GM19397 (cell line): ENCODE results near the gene OR56A1.
"Not testable (repeated sequence)": the region's sequence is repeated elsewhere in the genome, so short reads cannot be mapped to it uniquely, and the experiment has no call there.

Source experiments
- ATAC-seq: cut with Tn5 transposase; IDR thresholded peaks from one replicate; pipeline ENCODE4 v1.9.1; 2021; ENCODE audit warnings: mild to moderate bottlenecking, moderate library complexity; ENCODE audit not compliant: unreplicated experiment

Gene OR56A1, protein sequence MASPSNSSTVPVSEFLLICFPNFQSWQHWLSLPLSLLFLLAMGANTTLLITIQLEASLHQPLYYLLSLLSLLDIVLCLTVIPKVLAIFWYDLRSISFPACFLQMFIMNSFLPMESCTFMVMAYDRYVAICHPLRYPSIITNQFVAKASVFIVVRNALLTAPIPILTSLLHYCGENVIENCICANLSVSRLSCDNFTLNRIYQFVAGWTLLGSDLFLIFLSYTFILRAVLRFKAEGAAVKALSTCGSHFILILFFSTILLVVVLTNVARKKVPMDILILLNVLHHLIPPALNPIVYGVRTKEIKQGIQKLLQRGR

DNA sequence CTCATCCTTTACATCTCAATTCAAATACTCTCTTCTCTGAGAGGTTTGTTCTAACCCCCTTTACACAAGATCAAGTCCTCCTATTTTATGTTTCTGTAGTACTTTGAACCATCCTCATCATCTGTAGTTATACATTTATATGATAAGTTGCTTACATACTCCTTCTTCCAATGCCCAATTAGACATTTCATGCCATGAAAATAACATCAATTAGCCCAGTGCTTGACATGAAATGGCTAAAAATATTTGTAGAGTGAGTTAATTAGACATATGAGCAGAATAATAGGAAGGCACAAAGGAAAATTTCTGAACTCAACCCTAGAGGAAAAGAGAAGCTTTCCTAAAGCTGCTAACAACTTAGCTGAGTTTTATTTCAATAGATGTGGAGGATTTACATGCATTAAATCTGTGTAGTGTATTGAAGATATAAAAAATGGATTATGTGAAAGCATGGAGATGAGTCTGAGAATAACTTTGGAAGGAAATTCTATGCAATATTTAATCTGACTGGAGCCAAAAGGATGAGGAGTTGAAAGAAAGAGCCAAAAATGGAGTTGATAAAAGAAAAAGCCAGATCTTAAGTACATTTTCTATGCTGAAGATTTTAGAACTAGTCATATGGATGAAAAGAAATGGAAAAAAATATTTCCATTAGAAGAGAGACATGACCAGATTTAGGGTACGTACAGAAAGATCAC lies at the start of gene OR56A1:
Gene OR56A1, minus strand, starts transcription at position 51 of the 698 bp plus-strand sequence. CDS start 3,066 bp downstream, outside the sequence.
- ATAC-seq, result no peak

- no peak for ATAC-seq
These were observed 48.9 kb upstream of the OR56A1 start for GRCh38 chr11:6079463-6079862.

DNA sequence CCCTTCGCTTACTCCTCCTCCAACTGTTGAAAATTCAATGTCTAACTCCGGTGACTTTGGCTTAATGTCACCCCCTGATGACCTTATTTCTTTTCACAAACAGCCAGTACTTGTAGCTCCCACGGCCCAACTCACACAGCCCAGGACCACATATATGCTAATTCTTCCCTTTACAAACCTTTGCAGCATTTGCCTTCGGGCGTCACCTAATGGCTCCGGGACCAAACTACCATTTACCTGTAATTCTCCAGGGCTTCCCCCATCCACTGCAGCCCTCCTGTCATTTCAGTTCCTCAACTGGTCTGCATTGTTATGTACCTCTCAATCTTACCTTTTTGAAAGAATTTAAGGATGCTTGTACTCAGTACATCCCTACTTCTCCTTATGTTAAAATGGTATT lies 47.2 kb upstream of the OR56A1 start:
- ATAC-seq, result no peak

GRCh38 chr11:6076443-6076842 lies 45.9 kb upstream of the OR56A1 start:
- ATAC-seq, result not testable (repeated sequence)

DNA sequence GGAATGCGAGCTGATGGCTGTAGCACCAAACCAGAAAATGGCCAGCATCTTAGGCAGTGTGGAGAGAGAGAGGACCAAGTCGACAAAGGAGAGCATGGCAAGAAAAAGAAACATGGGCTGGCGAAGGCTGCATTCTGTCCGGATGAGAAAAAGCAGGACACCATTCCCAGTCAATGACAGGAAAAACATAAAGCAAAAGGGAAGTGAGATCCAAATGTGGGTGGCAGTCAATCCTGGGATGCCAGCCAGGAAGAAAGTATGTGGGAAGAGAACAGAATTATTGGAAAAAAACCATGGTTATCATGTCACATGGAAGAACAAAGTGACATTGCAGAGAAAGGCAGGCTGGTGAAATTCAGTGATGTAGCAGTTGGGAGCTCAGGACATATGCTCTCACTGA lies 36.9 kb upstream of the OR56A1 start:
- no peak for ATAC-seq

DNA sequence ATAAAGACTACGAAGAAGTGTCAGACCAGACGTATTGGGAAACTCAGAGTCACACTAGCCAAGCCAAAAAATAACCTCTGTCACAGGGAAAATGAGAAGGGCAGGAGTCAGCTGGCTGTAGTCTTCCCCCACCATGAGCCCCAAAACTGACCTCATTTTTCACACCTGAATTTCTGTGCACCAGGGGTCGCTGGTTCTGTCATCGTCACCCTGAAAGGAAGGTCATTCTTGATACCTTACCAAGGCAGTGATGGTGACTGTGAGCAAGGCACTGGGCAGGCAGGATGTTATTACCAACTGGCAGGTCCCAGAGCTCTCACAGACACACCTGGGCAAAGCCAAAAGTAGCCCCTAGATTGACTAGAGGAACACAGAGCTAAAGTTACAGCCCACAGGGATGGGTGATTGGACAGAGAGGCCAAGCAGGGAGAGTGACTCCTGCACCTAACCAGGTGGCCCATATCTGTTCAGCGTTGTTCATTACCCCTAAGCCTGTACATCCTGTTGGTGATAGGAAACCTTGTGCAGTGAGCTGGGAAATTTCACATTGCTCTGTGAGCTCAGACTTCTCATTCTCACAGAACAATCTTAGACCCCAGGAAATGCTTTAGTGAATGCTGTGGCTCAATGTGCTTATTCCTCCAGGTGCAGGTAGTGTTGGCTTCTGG lies 32.3 kb upstream of the OR56A1 start:
- ATAC-seq, result no peak

DNA sequence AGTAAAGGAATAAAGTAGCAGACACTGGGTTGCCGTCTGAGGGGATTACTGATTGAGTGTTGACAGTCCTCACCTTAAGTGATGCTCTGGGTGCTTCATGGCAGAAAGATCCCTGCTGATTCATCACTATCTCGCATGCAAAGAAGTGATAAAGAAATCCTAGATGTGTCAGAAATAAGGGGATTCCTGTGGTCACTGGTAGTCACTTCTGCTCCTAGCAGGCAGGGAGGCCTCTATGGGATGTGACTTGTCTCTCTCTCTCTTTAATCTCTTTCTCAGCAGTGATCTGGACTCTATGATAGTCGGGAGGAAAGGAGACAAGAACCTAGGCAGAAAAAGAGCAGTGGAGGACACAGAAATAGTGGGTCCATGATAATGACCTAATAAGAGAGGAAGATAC lies 30.9 kb upstream of the OR56A1 start:
- ATAC-seq, result no peak

- ATAC-seq, result no peak
These were observed 26.9 kb upstream of the OR56A1 start for GRCh38 chr11:6057452-6057851.

- ATAC-seq, result no peak
These were observed 25.0 kb upstream of the OR56A1 start for GRCh38 chr11:6055569-6055968.

- no peak for ATAC-seq
These were observed 21.8 kb upstream of the OR56A1 start for GRCh38 chr11:6052374-6052773.

- ATAC-seq, result no peak
These were observed 10.3 kb upstream of the OR56A1 start for GRCh38 chr11:6040874-6041273.

- no peak for ATAC-seq
These were observed 3.1 kb downstream of the OR56A1 start for GRCh38 chr11:6027501-6027900.

- no peak for ATAC-seq
These were observed 5.5 kb downstream of the OR56A1 start for GRCh38 chr11:6025056-6025455.

DNA sequence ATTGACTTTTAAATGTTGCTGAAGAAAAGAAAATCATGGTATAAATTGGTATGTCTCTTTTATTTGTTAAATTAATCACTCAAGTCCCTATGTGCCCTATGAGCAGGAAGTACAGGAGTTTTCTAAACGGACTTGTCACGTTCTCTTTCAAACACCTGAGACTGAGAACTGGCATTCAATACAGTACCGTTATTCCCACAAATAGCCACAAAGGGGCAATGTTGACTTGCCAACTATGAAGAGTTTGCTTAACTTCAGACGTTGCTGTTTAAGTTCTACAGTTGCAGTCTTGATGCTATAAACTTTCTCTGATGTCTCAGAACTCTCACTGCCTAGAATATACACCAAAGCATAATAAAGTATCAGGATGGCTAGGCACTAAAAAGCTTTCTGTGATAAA lies 7.6 kb downstream of the OR56A1 start:
- no peak for ATAC-seq

- no peak for ATAC-seq
These were observed 17.5 kb downstream of the OR56A1 start for GRCh38 chr11:6013042-6013441.

GRCh38 chr11:6012035-6012668 lies 18.4 kb downstream of the OR56A1 start:
- ATAC-seq, result no peak

DNA sequence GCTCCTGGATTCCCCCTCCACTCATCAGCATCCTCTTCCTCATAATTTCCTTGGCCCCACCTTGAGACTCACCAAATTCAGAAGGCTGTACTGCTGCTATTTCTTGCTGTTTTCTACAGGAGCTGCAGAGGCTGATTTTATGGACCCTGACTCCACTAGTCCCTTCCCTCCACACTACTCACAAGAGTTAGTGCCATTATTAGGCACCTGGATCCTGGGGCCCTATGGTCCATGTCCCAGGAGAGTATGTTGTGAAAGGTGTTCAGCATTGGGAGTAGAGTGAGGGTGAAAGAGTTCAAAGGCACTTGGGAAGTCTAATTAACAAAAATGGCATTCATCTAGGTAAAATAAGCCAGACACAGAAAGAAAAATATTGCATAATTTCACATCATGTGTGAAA lies 23.7 kb downstream of the OR56A1 start, which contains the start of gene OR56A4:
Gene OR56A4, minus strand, starts transcription at position 101 of the 400 bp plus-strand sequence. CDS start 3,954 bp downstream, outside the sequence.
- no peak for ATAC-seq

GRCh38 chr11:6006395-6006794 lies 24.2 kb downstream of the OR56A1 start:
- ATAC-seq, result no peak

GRCh38 chr11:6002202-6002699 lies 28.3 kb downstream of the OR56A1 start:
- no peak for ATAC-seq

GRCh38 chr11:5994791-5995190 lies 35.8 kb downstream of the OR56A1 start:
- no peak for ATAC-seq

DNA sequence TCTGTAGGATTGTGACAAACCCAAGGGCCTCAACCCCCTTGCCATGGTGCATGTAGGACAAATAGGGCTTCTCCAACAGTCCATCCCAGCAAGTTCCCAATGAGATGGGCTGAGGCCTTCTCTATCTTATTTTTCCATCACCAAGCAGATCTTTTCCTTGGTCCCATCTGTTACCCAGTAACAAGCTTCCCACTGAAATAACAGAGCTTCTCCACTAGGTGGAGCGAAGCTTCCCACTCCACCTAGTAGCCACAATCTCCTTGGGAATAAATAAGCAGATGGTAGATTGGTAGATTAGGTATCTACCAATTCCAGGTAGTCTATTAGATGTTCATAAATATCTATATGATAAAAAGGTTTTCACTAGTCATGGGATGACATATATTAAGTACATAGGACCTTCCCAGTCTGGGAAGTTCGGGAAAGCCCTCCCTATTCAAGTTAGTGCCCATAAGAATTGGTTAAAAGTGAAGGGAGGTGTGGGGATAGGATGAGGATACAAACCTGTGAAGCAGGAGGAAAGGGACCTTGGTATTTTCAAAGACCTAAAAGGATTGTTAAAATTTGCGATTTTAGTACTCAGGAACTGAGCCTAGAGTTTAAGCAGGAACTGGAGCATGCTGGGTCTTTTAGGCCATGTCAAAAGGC lies 37.8 kb downstream of the OR56A1 start:
- no peak for ATAC-seq
